ENCODE measurements around the gene SPATA24.

- TF ChIP-seq CTCF (IDR thresholded peaks at IDR 0.05): no peak
- no peak for TF ChIP-seq POLR2A (IDR thresholded peaks at IDR 0.05)
Observed at GRCh38 chr5:139354186-139354585, 49.7 kb downstream of the SPATA24 start.
